A172 (cell line): Measurements from ENCODE around the gene RELA. TPM values are rescaled to one million over a fixed set of nuclear protein-coding genes. Genes with fewer than 3 reads are reported as not detected.
A peak's percentile ranks its signal among the peaks of the same experiment; 100 is the strongest.

ENCODE experiments used
- DNase-seq: peaks from one replicate; pipeline ENCODE4 v3.0.0-alpha.2; 2015; ENCODE audit warnings: low spot score
- total RNA-seq: library from RNA; depleted of rRNA; stranded (reverse); fragments of >200 nt; shearing (Covaris generic); gene quantifications from 2 replicates; pipeline ENCODE4 v1.2.3, GENCODE V29; 2014; rRNA removed

The RELA gene
- total RNA-seq, 1 experiment from 2014 or later = 24.9 TPM

- peak; percentile 100 for DNase-seq
Measured at GRCh38 chr11:65615229-65615949, 47.3 kb downstream of the RELA start, which contains the start of gene PCNX3. TSS of gene PCNX3 (plus strand) at chr11:65615776. CDS start at chr11:65616312, 536 bp downstream.

- DNase-seq = no peak
Measured at GRCh38 chr11:65613091-65613928, 49.4 kb downstream of the RELA start.

- no peak for DNase-seq
Measured at GRCh38 chr11:65612691-65613090, 50.0 kb downstream of the RELA start.

GRCh38 chr11:65611758-65612603 is 50.7 kb downstream of the RELA start:
- no peak for DNase-seq

DNA sequence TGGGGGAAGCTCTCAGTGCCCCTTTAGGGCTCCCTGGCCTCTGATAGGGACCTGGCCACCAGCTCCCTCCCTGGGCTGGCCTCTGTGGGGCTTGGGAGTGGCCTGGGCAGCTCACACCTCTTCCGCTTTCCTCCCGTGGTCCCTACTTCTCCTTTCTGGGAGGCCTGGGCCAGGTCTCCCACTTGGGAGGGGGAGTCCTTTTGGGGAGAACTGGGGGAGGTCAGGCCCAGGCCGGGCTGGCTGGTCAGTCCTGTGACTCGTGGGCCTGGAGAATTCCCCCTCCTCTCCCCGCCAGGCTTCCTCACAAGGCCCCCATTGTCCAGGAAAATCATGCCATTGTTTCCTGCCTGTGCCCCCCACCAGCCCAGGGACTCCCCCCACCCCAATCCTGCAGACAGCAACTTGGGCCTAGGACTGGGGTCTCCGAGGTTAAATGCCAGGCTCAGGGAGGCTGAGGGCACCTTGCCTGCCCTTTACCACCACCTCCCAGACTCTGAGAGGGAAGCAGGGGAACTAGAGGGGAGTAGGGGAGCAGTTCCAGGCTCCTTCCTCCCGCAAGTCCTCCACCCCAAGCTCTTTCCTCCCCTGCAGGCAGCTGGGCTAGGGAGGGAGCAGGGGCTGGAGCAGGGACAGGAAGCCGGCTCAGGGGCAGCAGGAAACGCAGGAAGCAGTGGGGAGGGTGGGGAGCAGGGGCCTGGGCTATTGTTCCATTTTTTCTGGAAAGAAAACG is 51.5 kb downstream of the RELA start:
- DNase-seq = no peak

- DNase-seq = no peak
Measured at GRCh38 chr11:65610404-65610803, 52.3 kb downstream of the RELA start.

DNA sequence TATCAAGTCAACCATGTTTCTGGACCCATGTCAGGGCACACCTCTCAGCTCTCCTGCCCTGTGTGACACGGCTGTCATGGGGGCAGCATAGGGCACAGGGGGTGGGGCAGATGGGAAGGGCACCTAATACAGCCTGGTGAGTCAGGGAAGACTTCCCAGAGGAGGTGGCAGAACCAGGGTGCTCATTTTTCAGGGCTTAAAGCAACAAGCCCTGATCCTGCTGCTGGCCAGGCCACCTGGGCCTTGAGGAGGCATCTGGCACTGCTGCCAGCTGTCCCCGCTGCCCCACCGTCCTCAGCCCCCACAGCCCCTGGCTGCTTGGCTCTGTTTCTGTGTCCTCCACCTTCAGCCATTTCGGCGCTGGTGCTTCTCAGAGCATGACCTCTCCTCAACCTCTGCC is 53.1 kb downstream of the RELA start:
- DNase-seq = no peak

DNA sequence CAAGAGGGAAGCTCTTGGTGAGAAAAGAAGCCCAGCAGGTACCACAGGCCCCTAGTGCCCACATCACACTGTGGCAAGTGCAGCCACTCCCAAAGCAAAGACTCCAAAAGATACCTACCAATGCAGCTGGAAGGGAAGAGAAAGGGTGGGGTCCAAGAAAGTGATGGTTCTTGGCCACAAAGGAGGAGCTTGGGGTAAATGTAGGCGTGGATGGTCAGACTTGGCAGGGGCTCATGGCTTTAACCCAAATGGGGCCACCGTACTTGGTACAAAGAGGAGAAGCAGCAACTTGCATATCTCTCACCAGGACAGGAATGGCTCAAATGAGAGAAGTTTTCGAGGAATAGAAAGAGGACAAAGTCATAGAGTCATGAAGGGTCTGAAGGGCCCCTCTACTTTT is 53.5 kb downstream of the RELA start:
- no peak for DNase-seq

DNA sequence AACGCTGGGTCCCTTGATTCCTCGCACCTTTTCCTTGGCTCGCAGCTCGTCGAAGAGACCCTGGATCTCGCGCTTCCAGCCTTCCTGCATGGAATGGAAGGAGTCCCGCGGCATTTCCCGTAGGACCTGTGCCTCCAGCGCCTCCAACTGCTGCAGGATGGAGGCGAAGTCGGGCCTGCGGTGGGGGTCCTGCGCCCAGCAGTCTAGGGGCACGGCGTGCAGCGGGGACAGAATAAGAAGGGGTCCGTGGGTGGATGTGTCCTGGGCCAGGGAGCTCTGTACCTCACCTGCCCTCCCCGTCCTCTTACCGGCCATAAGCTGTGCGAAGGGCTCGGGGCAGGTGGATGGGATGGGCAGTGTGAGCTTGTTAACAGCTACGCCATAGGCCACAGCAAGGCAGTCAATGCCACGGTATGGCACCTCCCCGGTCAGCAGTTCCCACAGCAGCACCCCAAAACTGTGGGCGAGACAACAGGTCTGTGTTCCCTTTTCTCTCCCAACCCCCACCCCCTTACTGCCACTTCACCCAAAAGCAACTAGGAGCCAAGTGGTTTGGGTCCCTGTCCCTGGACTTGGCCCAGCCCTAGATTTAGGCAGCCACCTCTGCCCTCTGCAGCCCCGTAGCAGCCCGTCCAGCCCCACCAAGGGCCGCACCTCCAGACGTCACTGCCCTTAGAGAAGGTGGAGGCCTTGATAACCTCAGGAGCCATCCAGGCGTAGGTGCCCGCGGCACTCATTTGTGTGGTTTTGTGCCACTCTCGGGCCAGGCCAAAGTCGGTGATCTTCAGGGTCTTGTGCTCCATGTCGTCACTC is 54.9 kb downstream of the RELA start:
- DNase-seq = no peak

GRCh38 chr11:65606876-65607613 is 55.7 kb downstream of the RELA start:
- no peak for DNase-seq

GRCh38 chr11:65604258-65604657 is 58.5 kb downstream of the RELA start:
- no peak for DNase-seq

Other genes with a start within 250 kb of the RELA start
- 20.6 and 28.9 TPM in 2 replicates for gene NEAT1, start 240.1 kb downstream of the RELA start, total RNA-seq
- gene MALAT1, start 163.9 kb downstream of the RELA start, total RNA-seq = 1,067 and 1,084 TPM in 2 replicates
- gene SCYL1, start 137.8 kb downstream of the RELA start, total RNA-seq = 65.6 and 70.6 TPM in 2 replicates
- gene LTBP3, start 104.6 kb downstream of the RELA start, total RNA-seq = 13.2 and 25.6 TPM in 2 replicates
- 46.9 and 57.0 TPM in 2 replicates for gene ZNRD2, start 92.4 kb downstream of the RELA start, total RNA-seq
- 39.2 and 62.8 TPM in 2 replicates for gene FAM89B, start 90.4 kb downstream of the RELA start, total RNA-seq
- 50.1 and 83.3 TPM in 2 replicates for gene EHBP1L1, start 86.9 kb downstream of the RELA start, total RNA-seq
- 0.86 TPM in 1 of 2 replicates, not detected in the other for gene KCNK7, start 67.1 kb downstream of the RELA start, total RNA-seq
- gene MAP3K11, start 48.7 kb downstream of the RELA start, total RNA-seq = 38.2 and 39.2 TPM in 2 replicates
- gene PCNX3, start 47.1 kb downstream of the RELA start, total RNA-seq = 19.6 and 20.1 TPM in 2 replicates
- 10.4 and 19.5 TPM in 2 replicates for gene SIPA1, start 24.8 kb downstream of the RELA start, total RNA-seq
- gene KAT5, start 49.3 kb upstream of the RELA start, total RNA-seq = 26.1 and 37.3 TPM in 2 replicates
- gene RNASEH2C, start 57.9 kb upstream of the RELA start, total RNA-seq = 81.0 and 84.7 TPM in 2 replicates
- gene AP5B1, start 118.1 kb upstream of the RELA start, total RNA-seq = 13.2 and 14.8 TPM in 2 replicates
- gene OVOL1, start 124.1 kb upstream of the RELA start, total RNA-seq = not detected in 2 replicates
- gene SNX32, start 171.0 kb upstream of the RELA start, total RNA-seq = not detected in 2 replicates
- 1,263 and 1,396 TPM in 2 replicates for gene CFL1, start 195.3 kb upstream of the RELA start, total RNA-seq
- 27.1 and 35.3 TPM in 2 replicates for gene MUS81, start 197.5 kb upstream of the RELA start, total RNA-seq
- gene EFEMP2, start 209.9 kb upstream of the RELA start, total RNA-seq = 48.5 and 56.8 TPM in 2 replicates
- gene CTSW, start 216.9 kb upstream of the RELA start, total RNA-seq = 0.79 and 1.8 TPM in 2 replicates
- gene FIBP, start 225.6 kb upstream of the RELA start, total RNA-seq = 131 and 171 TPM in 2 replicates
- gene CCDC85B, start 227.8 kb upstream of the RELA start, total RNA-seq = 27.3 and 28.0 TPM in 2 replicates
- gene FOSL1, start 237.5 kb upstream of the RELA start, total RNA-seq = 71.3 and 109 TPM in 2 replicates